PC-3 (cell line): ENCODE results near the gene CERS2. TPM values are rescaled to one million over a fixed set of nuclear protein-coding genes. Genes with fewer than 3 reads are reported as not detected.

Source experiments
- ATAC-seq: fragments of 200-7000 bp; cut with Tn5 transposase; 2 replicates; pipeline ENCODE4 v1.9.1; 2020; ENCODE audit warnings: mild to moderate bottlenecking, moderate library complexity
- BruUV-seq: library from RNA; stranded (reverse); fragments of 400-500 nt; replicated peaks from 2 replicates; lab custom pipeline; 2021; lab: Mats Ljungman, UMichigan
- CTCF ChIA-PET: fragments of 300-600 bp; sonication (Branson Sonifier 250); formaldehyde crosslinking; loops from one replicate; lab custom pipeline; 2022; ENCODE audit warnings: antibody characterized with exemption; lab: Charles Lee
- POLR2A ChIA-PET: fragments of 300-600 bp; sonication (Branson Sonifier 250); formaldehyde crosslinking; loops from one replicate; lab custom pipeline; 2022; ENCODE audit warnings: antibody characterized with exemption; ENCODE audit not compliant: unreplicated experiment; lab: Charles Lee
- DNase-seq: peaks from one replicate; pipeline ENCODE4 v3.0.0-alpha.2; 2015
- H2AFZ ChIP-seq: fragments of 300-600 bp; sonication (generic); 2 replicates; pipeline ENCODE4 v1.6.0; 2016; ENCODE audit warnings: antibody characterized with exemption, low read length
- H3F3A ChIP-seq: fragments of 300-600 bp; sonication (generic); one replicate; pipeline ENCODE4 v1.6.0; 2017; ENCODE audit warnings: antibody characterized with exemption, low read length, control low read depth, mild to moderate bottlenecking; ENCODE audit not compliant: unreplicated experiment
- H3K27ac ChIP-seq: fragments of 300-600 bp; sonication (generic); 2 replicates; pipeline ENCODE4 v1.5.1; 2016; ENCODE audit warnings: mild to moderate bottlenecking, low read length
- H3K27me3 ChIP-seq: fragments of 300-600 bp; sonication (generic); 2 replicates; pipeline ENCODE4 v1.6.1; 2016; ENCODE audit warnings: low read length, mixed read lengths
- H3K36me3 ChIP-seq: fragments of 300-600 bp; sonication (generic); 2 replicates; pipeline ENCODE4 v1.6.1; 2016; ENCODE audit warnings: low read depth, mixed run types, low read length, mixed read lengths
- H3K4me1 ChIP-seq: fragments of 300-600 bp; sonication (generic); 2 replicates; pipeline ENCODE4 v1.5.1; 2016; ENCODE audit warnings: low read length; ENCODE audit not compliant: insufficient read depth
- H3K4me2 ChIP-seq: fragments of 300-600 bp; sonication (generic); 2 replicates; pipeline ENCODE4 v1.6.0; 2016; ENCODE audit warnings: low read length
- H3K4me3 ChIP-seq: fragments of 300-600 bp; sonication (generic); 2 replicates; pipeline ENCODE4 v1.5.1; 2016; ENCODE audit warnings: mild to moderate bottlenecking, low read length, mixed read lengths
- H3K79me2 ChIP-seq: fragments of 300-600 bp; sonication (generic); 2 replicates; pipeline ENCODE4 v1.6.1; 2017; ENCODE audit warnings: low read length, mixed read lengths
- H3K9ac ChIP-seq: fragments of 300-600 bp; sonication (generic); 2 replicates; pipeline ENCODE4 v1.6.0; 2016; ENCODE audit warnings: mild to moderate bottlenecking, low read length
- H3K9me2 ChIP-seq: fragments of 300-600 bp; sonication (generic); replicated peaks from 2 replicates; pipeline ENCODE4 v1.6.1; 2016; ENCODE audit warnings: mixed run types, low read length, mixed read lengths
- H3K9me3 ChIP-seq: fragments of 300-600 bp; sonication (generic); 2 replicates; pipeline ENCODE4 v1.6.1; 2016; ENCODE audit warnings: low read length, mixed read lengths
- H4K20me1 ChIP-seq: fragments of 300-600 bp; sonication (generic); 2 replicates; pipeline ENCODE4 v1.6.1; 2016; ENCODE audit warnings: low read length, mixed read lengths
- EZH2 ChIP-seq: fragments of 300-600 bp; sonication (generic); IDR thresholded peaks from one replicate; pipeline ENCODE4 v1.6.1; 2017; ENCODE audit warnings: antibody characterized with exemption, mild to moderate bottlenecking, low read length; ENCODE audit not compliant: unreplicated experiment
- EZH2phosphoT487 ChIP-seq: fragments of 300-600 bp; sonication (generic); IDR thresholded peaks from 2 replicates; pipeline ENCODE4 v1.6.1; 2018; ENCODE audit warnings: mild to moderate bottlenecking, antibody characterized with exemption, low read length, borderline replicate concordance
- intact Hi-C: fragments of 100-400 bp; cut with micrococcal nuclease; formaldehyde crosslinking; loops from 2 replicates; pipeline ENCODE4 v1.9.0; 2023
- total RNA-seq: library from RNA; depleted of rRNA; stranded (reverse); fragments of >200 nt; gene quantifications from 2 replicates; pipeline ENCODE4 v1.2.3, GENCODE V29; 2014
- TF ChIP-seq, protein P1 (sequence below): fragments of 300-600 bp; sonication (generic); conservative IDR thresholded peaks from 2 replicates; pipeline ENCODE4 v1.5.1; 2017; ENCODE audit warnings: antibody characterized with exemption, low read depth, mild to moderate bottlenecking, low read length

Gene CERS2
- total RNA-seq, 1 experiment from 2014 or later: 176 TPM

- ATAC-seq (no peak), DNase-seq (peak; percentile 15)
- Histone ChIP-seq H3K4me3 (peak overlapping the region; percentile 81), H3K9ac (peak overlapping the region; percentile 92), H3K27me3 (no peaks in the 10 kb centered on the region), H2AFZ (peak overlapping the region; percentile 93), H3K36me3 (peaks cover 16% of the 10 kb centered on the region), H3K79me2 (peaks cover 22% of the 10 kb centered on the region), H3F3A (no peaks in the 10 kb centered on the region), H3K4me2 (peak overlapping the region; percentile 87), H3K4me1 (peaks cover 15% of the 10 kb centered on the region), H4K20me1 (no peaks in the 10 kb centered on the region), H3K27ac (no peak overlapping the region), H3K9me3 (no peaks in the 10 kb centered on the region), H3K9me2 (no peaks in the 10 kb centered on the region)
- ChIA-PET CTCF (interaction anchor here (0.7 kb wide), 1 partner anchor 82 kb away, joined by 4 read pairs; no protein-coding TSS in a partner anchor), POLR2A (no interaction called here)
- no peak for TF ChIP-seq EZH2
- TF ChIP-seq, protein P1, sequence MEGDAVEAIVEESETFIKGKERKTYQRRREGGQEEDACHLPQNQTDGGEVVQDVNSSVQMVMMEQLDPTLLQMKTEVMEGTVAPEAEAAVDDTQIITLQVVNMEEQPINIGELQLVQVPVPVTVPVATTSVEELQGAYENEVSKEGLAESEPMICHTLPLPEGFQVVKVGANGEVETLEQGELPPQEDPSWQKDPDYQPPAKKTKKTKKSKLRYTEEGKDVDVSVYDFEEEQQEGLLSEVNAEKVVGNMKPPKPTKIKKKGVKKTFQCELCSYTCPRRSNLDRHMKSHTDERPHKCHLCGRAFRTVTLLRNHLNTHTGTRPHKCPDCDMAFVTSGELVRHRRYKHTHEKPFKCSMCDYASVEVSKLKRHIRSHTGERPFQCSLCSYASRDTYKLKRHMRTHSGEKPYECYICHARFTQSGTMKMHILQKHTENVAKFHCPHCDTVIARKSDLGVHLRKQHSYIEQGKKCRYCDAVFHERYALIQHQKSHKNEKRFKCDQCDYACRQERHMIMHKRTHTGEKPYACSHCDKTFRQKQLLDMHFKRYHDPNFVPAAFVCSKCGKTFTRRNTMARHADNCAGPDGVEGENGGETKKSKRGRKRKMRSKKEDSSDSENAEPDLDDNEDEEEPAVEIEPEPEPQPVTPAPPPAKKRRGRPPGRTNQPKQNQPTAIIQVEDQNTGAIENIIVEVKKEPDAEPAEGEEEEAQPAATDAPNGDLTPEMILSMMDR: no peak
- no peak for TF ChIP-seq EZH2phosphoT487
- BruUV-seq: no TSS peak
- intact Hi-C loops: loop anchor here (5.0 to 10.0 kb wide), 3 partner anchors 90 to 363 kb away; no protein-coding TSS in a partner anchor
These were observed 49.6 kb downstream of the CERS2 start for GRCh38 chr1:150925080-150925479.

GRCh38 chr1:150922519-150922975, 52.1 kb downstream of the CERS2 start:
- H3K36me3 ChIP-seq: no peaks in the 10 kb centered on the region; the same call in 1 of the 2 replicates
- no peak overlapping the region for H3K27ac ChIP-seq
- CTCF ChIA-PET: interaction anchor here (0.5 to 1.6 kb wide), 8 partner anchors 73 to 435 kb away, joined by 3 to 6 read pairs (median 4); partner anchors contain the start of genes CTSK and TARS2
- H3K9me3 ChIP-seq: no peaks in the 10 kb centered on the region
- ATAC-seq: peak; percentile 53
- H3K4me2 ChIP-seq: peak overlapping the region; percentile 32
- intact Hi-C loops: loop anchor here (1.0 to 10.0 kb wide), 4 partner anchors 46 to 230 kb away; partner anchors contain the start of gene ARNT
- no TSS peak for BruUV-seq
- peak; percentile 97 for DNase-seq
- peaks cover 15% of the 10 kb centered on the region for H3K4me1 ChIP-seq
- POLR2A ChIA-PET: interaction anchor here (0.6 kb wide), 2 partner anchors 35 to 361 kb away, joined by 3 read pairs; no protein-coding TSS in a partner anchor
- no peaks in the 10 kb centered on the region for H3F3A ChIP-seq
- no peaks in the 10 kb centered on the region for H3K27me3 ChIP-seq
- peaks cover 13% of the 10 kb centered on the region for H3K79me2 ChIP-seq
- H3K9me2 ChIP-seq: no peaks in the 10 kb centered on the region
- H3K9ac ChIP-seq: no peak overlapping the region
- peak overlapping the region; percentile 74 for H2AFZ ChIP-seq
- H4K20me1 ChIP-seq: no peaks in the 10 kb centered on the region
- no peak for TF ChIP-seq EZH2
- TF ChIP-seq EZH2phosphoT487: no peak
- TF ChIP-seq, protein P1: peak; percentile 95
- no peak overlapping the region for H3K4me3 ChIP-seq

GRCh38 chr1:150917387-150917786, 57.2 kb downstream of the CERS2 start:
- CTCF ChIA-PET: no interaction called here
- no peak overlapping the region for H3K9ac ChIP-seq
- no peaks in the 10 kb centered on the region for H4K20me1 ChIP-seq
- BruUV-seq: no TSS peak
- POLR2A ChIA-PET: no interaction called here
- H3K27ac ChIP-seq: no peak overlapping the region
- no peaks in the 10 kb centered on the region for H3K9me2 ChIP-seq
- no peak for DNase-seq
- H3F3A ChIP-seq: no peaks in the 10 kb centered on the region
- no peak overlapping the region for H3K4me2 ChIP-seq
- TF ChIP-seq, protein P1: no peak
- TF ChIP-seq EZH2 (no peak), EZH2phosphoT487 (no peak)
- H3K4me1 ChIP-seq: peaks cover 10% of the 10 kb centered on the region
- H3K4me3 ChIP-seq: no peak overlapping the region
- no peak for ATAC-seq
- H2AFZ ChIP-seq: no peak overlapping the region
- no peaks in the 10 kb centered on the region for H3K27me3 ChIP-seq
- no peaks in the 10 kb centered on the region for H3K9me3 ChIP-seq
- H3K36me3 ChIP-seq: no peaks in the 10 kb centered on the region
- intact Hi-C loops: no loop called here
- no peaks in the 10 kb centered on the region for H3K79me2 ChIP-seq
